ENCODE data around the gene DMKN. TPM values are rescaled to one million over a fixed set of nuclear protein-coding genes. Genes with fewer than 3 reads are reported as not detected.
A peak's percentile ranks its signal among the peaks of the same experiment; 100 is the strongest.

The DMKN gene
- total and polyA plus RNA-seq, 9 of the 15 experiments (the other 6 are each of a cell fraction or from before 2014, with no cell fraction given) = 0.36 to 0.53 TPM; not detected in 7

DNA sequence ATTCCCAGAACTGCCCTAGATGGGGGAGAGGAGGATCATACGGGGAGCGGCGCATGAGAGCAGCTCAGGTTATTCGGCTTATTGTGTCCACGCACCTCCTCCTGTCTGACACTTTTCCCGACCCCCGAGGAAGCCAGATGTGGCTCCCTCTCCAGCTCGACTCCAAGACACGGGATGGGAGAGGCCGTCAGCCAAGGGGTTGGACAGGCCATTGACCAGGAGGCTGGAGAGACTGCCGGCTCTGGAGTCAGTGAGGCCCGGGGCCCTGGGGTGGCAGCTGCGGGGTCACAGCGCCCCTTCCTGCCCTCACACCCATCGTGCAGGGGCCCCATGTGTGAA lies 2.9 kb downstream of the DMKN start:
- Histone ChIP-seq H3K27me3 (ENCODE audit: control insufficient read depth in 2 of 2, insufficient read depth in 2 of 2, low read length in 2 of 2) (peaks cover 60 to 82% of the 10 kb centered on the region in 2 experiments), H3K79me2 (ENCODE audit: control insufficient read depth, insufficient read depth, low read length) (no peaks in the 10 kb centered on the region), H3K4me2 (ENCODE audit: insufficient read depth, low read length) (no peak overlapping the region), H3K4me3 (no peak overlapping the region), H3K27ac (ENCODE audit: extremely low read depth, low read depth, low read length) (no peak overlapping the region), H4K20me1 (replicated peaks; ENCODE audit: control insufficient read depth, insufficient read depth, low read length) (peaks cover 16% of the 10 kb centered on the region), H3K9me3 (replicated peaks; ENCODE audit: control insufficient read depth, insufficient read depth, low read depth, low read length) (no peaks in the 10 kb centered on the region), H2AFZ (ENCODE audit: low read depth, low read length) (no peak overlapping the region), H3K9ac (ENCODE audit: insufficient read depth in 1 of 2, low read depth in 2 of 2, low read length in 2 of 2) (no peak overlapping the region), H3K4me1 (replicated peaks in 1 of 2; ENCODE audit: control insufficient read depth in 2 of 2, insufficient read depth in 2 of 2, low read length in 2 of 2) (peaks cover 0 to 36% of the 10 kb centered on the region in 2 experiments; a peak in 4 of 5 replicates), H3K36me3 (ENCODE audit: control insufficient read depth, insufficient read depth, low read length) (no peaks in the 10 kb centered on the region), H3K9me1 (ENCODE audit: control insufficient read depth, insufficient read depth, low read length) (peaks cover 2% of the 10 kb centered on the region)
- in situ Hi-C loops (cut with MboI) = no loop called here
- BruUV-seq (replicated peaks) = no TSS peak
- intact Hi-C loops (cut with micrococcal nuclease) = no loop called here
- WGBS (ENCODE audit: insufficient coverage, low coverage, missing lambda C conversion rate) = 4% methylated on average over 15 of the region's 15 CpGs
- ChIA-PET POLR2A (interaction anchor here (0.6 to 1.3 kb wide), 7 partner anchors 8 to 385 kb away, joined by 3 to 5 read pairs (median 3); no protein-coding TSS in a partner anchor), CTCF (ENCODE audit: low intra/inter-chr PET ratio) (interaction anchor here (0.6 kb wide), 1 partner anchor 206 kb away, joined by 3 read pairs; no protein-coding TSS in a partner anchor)
- FAIRE-seq = no peak
- no peak for DNase-seq (ENCODE audit: extremely low read depth in 1 of 4, low spot score in 3 of 4)
- TF ChIP-seq, protein P1, sequence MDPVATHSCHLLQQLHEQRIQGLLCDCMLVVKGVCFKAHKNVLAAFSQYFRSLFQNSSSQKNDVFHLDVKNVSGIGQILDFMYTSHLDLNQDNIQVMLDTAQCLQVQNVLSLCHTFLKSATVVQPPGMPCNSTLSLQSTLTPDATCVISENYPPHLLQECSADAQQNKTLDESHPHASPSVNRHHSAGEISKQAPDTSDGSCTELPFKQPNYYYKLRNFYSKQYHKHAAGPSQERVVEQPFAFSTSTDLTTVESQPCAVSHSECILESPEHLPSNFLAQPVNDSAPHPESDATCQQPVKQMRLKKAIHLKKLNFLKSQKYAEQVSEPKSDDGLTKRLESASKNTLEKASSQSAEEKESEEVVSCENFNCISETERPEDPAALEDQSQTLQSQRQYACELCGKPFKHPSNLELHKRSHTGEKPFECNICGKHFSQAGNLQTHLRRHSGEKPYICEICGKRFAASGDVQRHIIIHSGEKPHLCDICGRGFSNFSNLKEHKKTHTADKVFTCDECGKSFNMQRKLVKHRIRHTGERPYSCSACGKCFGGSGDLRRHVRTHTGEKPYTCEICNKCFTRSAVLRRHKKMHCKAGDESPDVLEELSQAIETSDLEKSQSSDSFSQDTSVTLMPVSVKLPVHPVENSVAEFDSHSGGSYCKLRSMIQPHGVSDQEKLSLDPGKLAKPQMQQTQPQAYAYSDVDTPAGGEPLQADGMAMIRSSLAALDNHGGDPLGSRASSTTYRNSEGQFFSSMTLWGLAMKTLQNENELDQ (CRISPR knock-in tag; IDR thresholded peaks at IDR 0.05; ENCODE audit: borderline replicate concordance) = no peak
- TF ChIP-seq, protein P2, sequence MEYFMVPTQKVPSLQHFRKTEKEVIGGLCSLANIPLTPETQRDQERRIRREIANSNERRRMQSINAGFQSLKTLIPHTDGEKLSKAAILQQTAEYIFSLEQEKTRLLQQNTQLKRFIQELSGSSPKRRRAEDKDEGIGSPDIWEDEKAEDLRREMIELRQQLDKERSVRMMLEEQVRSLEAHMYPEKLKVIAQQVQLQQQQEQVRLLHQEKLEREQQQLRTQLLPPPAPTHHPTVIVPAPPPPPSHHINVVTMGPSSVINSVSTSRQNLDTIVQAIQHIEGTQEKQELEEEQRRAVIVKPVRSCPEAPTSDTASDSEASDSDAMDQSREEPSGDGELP (CRISPR knock-in tag; IDR thresholded peaks at IDR 0.05; ENCODE audit: borderline replicate concordance) = 0 out of 2 replicates have a peak, but pooled peaks have one; percentile 5
- TF ChIP-seq HDAC6 (IDR thresholded peaks at IDR 0.05; ENCODE audit: low read depth, low read length) (no peak), CREB1 (IDR thresholded peaks at IDR 0.05) (no peak), CREB1 (CRISPR knock-in tag; IDR thresholded peaks at IDR 0.05) (peak; percentile 26; the same call in 1 of the 2 replicates), EP400 (IDR thresholded peaks at IDR 0.05) (no peak)
- ATAC-seq = peak; percentile 18
